GM19351 (cell line): ENCODE results near the gene PFDN4.

Source experiments
- ATAC-seq: cut with Tn5 transposase; IDR thresholded peaks from one replicate; pipeline ENCODE4 v1.9.1; 2021; ENCODE audit warnings: mild to moderate bottlenecking, moderate library complexity; ENCODE audit not compliant: unreplicated experiment

The PFDN4 gene

GRCh38 chr20:54173653-54174456 is 34.0 kb upstream of the PFDN4 start, which contains the start of gene CYP24A1:
Gene CYP24A1, minus strand, starts transcription at chr20:54173986. Its CDS starts 407 bp downstream, at chr20:54173579.
- peak; percentile 48 for ATAC-seq

- no peak for ATAC-seq
These were observed 33.3 kb upstream of the PFDN4 start for GRCh38 chr20:54174457-54175175.

- no peak for ATAC-seq
These were observed 31.3 kb upstream of the PFDN4 start for GRCh38 chr20:54176610-54177009.

- ATAC-seq = no peak
These were observed 30.5 kb upstream of the PFDN4 start for GRCh38 chr20:54177378-54177777.

GRCh38 chr20:54178256-54178655 is 29.6 kb upstream of the PFDN4 start:
- no peak for ATAC-seq

- no peak for ATAC-seq
These were observed 27.9 kb upstream of the PFDN4 start for GRCh38 chr20:54179946-54180345.

GRCh38 chr20:54180931-54181330 is 27.0 kb upstream of the PFDN4 start:
- no peak for ATAC-seq

GRCh38 chr20:54184071-54184470 is 23.8 kb upstream of the PFDN4 start:
- ATAC-seq = no peak

GRCh38 chr20:54184904-54185626 is 22.8 kb upstream of the PFDN4 start:
- ATAC-seq = no peak

- no peak for ATAC-seq
These were observed 19.6 kb upstream of the PFDN4 start for GRCh38 chr20:54188132-54188849.

GRCh38 chr20:54189630-54190029 is 18.3 kb upstream of the PFDN4 start:
- no peak for ATAC-seq

- ATAC-seq = no peak
These were observed 17.7 kb upstream of the PFDN4 start for GRCh38 chr20:54190217-54190616.

GRCh38 chr20:54193817-54194216 is 14.1 kb upstream of the PFDN4 start:
- ATAC-seq = no peak

- no peak for ATAC-seq
These were observed 13.0 kb upstream of the PFDN4 start for GRCh38 chr20:54194724-54195438.

GRCh38 chr20:54195483-54196472 is 12.1 kb upstream of the PFDN4 start:
- peak; percentile 52 for ATAC-seq

GRCh38 chr20:54197621-54198604 is 10.0 kb upstream of the PFDN4 start:
- no peak for ATAC-seq

- ATAC-seq = no peak
These were observed 8.6 kb upstream of the PFDN4 start for GRCh38 chr20:54199283-54199682.

- ATAC-seq = peak; percentile 38
These were observed 8.1 kb upstream of the PFDN4 start for GRCh38 chr20:54199721-54200176.
